DMS114 treated with DMSO at 0.1 percent for 48 hours (cell line): ENCODE measurements around the gene JARID2.
"Not testable (repeated sequence)": the region's sequence is repeated elsewhere in the genome, so short reads cannot be mapped to it uniquely, and the experiment has no call there.

Source experiments
- DNase-seq: peaks from one replicate; lab custom pipeline; 2025; ENCODE audit not compliant: unreplicated experiment; lab: John Stamatoyannopoulos, UW

JARID2 gene

DNA sequence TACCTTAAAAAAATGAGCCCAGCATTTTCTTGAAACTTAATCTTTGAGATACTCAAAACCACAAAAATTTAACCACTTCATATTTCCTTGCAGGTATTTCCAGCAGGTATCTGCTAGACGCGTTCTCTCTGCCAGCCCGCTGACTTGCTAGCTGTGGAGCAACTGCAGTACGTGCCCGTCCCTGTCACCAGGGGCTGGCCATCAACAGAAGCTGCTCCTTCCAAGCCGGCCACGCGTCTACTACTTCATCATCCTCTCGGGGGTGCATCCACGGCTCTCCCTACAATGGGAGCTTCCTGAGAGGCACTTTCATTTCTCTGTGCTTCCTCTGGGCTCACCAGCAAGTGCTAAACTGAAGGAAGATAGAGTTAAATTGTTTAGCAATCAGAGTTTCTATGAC, 284.5 kb downstream of the JARID2 start:
- no peak for DNase-seq

DNA sequence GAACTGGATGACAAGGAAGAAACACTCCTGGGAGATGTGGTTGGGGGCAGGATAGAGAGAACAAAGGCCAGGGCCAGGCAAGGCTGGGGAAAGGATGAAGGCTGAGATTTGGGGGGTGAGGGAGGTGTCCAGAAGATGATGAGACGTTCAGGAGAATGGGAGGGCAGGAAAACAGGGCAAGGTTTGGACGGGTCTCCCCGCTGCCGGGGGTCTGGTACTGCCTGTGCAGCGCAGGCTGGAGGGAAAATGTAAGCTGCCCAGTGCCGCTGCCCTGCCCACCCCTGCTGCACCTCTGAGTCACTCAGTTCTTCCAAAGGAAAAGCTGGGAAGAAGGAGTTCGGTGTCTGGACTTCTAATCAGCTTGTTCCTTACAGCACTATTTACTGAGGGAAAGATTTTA, 286.1 kb downstream of the JARID2 start:
- no peak for DNase-seq

DNA sequence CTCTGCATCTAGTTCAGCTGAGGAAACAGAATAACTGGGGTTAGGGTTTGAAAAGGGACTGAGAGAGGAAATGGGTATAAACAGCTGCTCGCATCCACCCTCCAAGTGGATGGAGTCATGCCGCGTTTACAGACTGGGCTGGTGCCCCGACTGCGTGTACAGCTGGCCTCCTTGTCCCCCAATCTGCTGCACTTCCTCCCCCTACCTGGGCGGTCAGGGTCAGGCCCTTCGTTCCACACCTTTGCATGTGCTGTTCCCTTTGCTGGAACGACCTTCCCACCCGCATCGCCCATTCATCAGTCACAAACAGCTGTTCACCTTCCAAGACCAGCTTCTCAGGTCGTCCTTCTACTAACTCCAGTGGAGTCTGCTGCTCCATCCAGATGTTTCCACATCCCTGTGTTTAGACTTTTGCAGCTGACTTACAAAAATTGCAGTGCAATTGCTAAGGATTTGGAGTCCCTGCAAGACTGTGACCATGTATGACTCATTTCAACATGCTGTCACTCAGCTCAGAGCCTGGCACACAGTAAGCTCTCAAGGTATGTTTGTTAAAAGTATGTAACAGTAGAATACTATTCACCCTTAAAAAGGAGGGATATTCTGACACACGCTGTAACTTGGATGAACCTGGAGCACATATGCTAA, 287.6 kb downstream of the JARID2 start:
- no peak for DNase-seq

DNA sequence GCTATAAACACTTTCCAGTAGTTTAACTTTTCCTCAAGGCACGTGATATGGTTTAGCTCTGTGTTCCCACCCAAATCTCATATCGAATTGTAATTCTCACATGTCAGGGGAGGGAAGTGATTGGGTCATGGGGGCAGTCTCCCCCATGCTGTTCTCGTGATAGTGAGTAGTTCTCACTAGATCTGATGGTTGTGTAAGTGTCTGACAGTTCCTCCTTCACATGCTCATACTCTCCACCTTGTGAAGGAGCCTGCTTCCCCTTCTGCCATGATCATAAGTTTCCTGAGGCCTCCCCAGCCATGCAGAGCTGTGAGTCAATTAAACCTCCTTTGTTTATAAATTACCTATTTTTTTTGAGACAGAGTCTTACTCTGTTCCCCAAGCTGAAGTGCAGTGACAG, 289.1 kb downstream of the JARID2 start:
- DNase-seq = no peak

DNA sequence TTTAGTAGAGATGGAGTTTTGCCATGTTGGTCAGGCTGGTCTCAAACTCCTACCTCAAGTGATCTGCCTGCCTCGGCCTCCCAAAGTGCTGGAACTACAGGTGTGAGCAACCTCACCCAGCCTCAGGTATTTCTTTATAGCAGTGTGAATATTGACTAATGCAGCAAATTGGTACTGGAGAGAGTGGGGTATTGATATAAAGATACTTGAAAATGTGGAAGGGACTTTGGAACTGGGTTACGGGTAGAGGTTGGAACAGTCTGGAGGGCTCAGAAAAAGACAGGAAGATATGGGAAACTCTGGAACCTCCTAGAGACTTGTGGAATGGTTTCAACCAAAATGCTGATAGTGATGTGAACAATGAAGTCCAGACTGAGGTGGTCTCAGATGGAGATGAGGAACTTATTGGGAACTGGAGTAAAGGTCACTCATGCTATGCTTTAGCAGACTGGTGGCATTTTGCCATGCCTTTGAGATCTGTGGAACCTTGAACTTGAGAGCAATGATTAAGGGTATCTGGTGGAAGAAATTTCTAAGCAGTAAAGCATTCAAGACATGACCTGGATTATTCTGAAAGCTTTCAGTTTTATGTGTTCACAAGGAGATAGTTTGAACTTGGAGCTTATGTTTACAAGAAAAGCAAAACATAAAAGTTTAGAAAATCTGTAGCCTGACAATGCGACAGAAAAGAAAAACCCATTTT, 289.8 kb downstream of the JARID2 start:
- no peak for DNase-seq

GRCh38 chr6:15536198-15536955, 290.5 kb downstream of the JARID2 start:
- DNase-seq = no peak

DNA sequence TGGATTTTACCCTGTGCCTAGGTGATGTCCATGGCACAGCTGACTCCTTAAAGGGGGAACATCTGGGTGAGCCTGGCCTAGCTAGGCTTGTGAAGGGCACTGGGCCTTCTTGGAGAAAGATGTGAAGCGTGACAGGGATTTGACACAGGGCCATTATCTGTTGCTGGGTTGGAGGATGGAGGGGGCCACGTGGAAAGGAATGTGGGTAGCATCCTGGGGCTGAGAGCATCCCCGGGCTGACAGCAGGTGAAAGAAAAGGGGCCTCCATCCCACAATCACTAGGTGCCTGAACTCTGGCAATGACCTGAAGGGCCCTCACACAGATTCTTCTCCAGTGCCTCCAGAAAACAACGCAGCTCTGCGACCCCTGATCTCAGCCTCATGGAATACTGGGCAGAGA, 292.2 kb downstream of the JARID2 start:
- DNase-seq = no peak

GRCh38 chr6:15538766-15539495, 293.1 kb downstream of the JARID2 start:
- no peak for DNase-seq

- no peak for DNase-seq
Observed at GRCh38 chr6:15539722-15540270, 293.9 kb downstream of the JARID2 start.

GRCh38 chr6:15543332-15543917, 297.6 kb downstream of the JARID2 start:
- DNase-seq = not testable (repeated sequence)

DNA sequence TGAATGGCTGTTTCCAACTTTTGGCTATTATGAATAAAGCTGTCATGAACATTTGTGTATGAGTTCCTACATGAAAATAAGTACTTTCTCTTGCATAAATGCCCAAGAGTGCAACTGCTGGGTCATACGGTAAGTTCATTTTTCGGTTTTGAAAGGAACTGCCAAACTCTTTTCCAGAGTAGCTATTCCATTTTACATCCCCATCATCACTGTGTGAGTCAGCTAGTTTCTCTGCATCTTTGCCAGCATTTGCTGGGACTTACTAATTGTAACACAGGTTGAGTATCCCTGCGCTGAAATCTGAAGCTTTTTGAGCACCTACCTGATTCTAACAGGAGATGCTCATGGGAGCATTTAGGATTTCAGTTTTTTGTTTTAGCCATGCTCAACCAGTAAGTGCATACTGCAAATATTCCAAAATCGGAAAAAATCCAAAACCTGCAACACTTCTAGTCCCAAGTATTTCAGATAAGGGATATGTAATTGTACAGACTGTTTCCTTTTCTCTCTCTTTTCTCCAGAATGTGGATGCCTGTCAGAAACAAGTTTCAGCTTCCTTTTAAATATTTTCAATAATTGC, 298.5 kb downstream of the JARID2 start:
- no peak for DNase-seq

DNA sequence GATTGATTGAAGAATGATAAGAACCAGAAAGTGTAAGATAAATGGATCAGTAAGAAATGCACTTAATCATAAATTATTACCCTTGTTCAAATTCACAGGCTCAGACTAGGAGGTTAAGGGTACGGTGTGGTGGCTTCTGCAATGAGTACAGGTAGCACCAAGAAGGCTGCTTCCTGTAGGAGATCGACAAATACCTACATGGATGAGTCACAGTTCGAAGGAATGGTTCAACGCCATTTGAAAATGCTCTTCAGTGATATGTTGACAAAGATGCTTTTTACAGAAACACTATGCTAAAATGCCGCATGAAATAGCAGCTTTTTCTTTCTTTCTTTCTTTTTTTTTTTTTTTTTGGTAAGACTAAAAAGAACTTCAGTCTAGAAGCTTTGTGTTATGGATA, 300.7 kb downstream of the JARID2 start:
- DNase-seq = no peak

DNA sequence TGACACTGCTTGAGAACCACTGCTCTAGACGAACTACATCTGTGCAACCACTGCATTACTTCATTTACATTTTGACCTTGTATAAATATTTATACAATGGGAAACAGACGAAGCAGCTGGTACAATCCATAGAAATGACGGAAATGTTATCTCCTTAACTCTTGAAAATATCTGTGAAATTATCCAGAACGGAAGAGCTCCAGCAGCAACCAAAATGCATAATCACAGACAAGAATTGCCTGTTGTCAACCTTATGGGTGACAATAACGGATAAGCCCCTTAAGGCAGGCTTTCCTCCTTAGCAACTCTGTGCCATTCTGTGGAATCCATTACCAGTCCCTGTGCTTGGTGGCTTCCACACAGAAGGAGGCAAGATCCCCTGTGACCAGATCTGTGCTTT, 301.5 kb downstream of the JARID2 start:
- no peak for DNase-seq

GRCh38 chr6:15549371-15549770, 303.5 kb downstream of the JARID2 start:
- no peak for DNase-seq

DNA sequence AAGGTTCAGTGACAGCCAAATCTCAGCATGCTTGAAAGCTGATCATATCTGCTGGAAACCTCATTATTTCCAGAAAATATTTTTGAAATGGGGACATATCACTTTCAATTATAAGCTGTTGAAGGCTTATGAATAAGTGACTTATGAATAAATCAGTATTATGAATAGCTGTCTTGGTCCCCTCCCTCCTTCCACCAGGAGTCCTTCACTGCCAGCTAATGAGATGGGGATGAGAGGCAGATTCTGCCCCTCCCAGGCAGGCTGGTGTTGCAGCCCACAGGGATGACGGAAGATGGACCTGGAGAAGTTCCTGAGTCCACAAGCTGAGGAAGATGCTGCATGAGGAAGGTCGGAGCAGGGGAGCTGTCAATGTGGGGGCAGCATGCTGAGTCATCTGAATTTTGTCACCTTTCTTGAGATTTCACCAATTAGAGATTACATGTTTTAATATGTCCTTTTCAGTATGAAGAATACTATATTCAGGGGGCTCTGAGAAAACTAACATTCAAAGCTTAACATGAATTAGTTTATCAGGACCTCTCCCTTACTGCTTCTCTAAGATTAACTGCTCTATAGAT, 304.8 kb downstream of the JARID2 start:
- no peak for DNase-seq

DNA sequence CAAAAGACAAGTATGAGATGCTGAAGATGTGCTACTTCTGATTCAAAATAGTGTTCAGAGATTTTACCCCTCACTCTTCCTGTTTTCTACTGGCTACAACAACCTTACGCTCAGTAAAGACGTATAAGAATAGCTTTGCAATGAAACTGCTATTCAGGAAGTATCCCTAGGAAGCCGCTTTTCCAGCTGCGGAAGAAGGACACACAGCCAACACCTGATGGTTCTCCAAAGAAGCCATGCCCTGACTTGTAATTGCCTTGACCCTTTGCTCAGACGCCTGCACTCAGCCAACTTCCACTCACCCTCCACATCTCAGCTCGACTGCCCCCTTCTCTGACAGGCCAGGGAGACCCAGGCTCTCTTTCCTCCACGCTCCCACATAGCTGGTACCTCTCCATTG, 305.4 kb downstream of the JARID2 start:
- no peak for DNase-seq

DNA sequence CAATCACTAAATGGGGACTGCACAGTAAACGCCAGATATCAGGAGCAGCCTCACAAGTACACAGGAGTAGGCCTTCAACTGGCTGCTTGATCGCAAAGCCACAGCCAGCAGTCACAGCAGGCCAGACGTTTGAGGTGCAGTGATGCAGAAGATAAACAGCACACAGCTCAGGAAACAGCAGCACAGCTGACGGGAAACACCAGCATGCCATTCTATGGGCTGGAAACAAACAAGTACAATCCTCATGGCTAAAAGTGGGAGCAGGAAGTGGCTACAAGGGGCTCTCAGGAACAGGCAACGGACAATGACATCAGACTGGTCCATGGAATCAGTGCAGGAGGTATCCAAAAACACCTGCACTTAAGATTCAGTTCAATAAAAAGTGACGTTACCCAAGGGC, 305.9 kb downstream of the JARID2 start:
- DNase-seq = no peak

GRCh38 chr6:15553031-15553430, 307.2 kb downstream of the JARID2 start:
- DNase-seq = no peak

DNA sequence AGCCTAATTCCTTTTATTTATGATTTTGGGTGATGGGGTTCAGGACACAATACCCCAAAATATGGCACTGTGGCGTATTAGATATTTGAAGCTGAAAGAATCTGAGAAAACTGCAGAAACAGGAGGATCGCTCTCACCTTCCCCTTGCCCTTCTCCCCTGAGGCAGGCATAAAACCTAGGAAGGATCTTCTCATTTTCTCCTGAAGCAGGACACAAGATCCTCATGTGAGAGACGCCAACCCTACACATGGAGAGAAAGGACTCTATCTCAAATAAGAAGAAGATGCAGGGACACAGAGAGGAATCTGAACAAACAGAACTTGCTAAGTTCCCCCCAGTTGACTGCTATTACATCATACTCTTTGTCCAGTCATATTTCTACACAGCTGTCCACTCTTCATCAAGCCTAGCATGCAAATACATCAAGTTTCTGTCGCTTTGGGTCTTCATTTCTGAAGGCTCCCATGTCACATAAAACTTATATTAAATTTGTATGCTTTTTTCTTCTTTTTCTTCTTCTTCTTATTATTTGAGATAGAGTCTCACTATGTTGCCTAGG, 307.9 kb downstream of the JARID2 start:
- no peak for DNase-seq

GRCh38 chr6:15554728-15555100, 308.8 kb downstream of the JARID2 start:
- DNase-seq = no peak
